ENCODE measurements around the gene ATP5IF1. TPM values are rescaled to one million over a fixed set of nuclear protein-coding genes. Genes with fewer than 3 reads are reported as not detected.
A peak's percentile ranks its signal among the peaks of the same experiment; 100 is the strongest.

The ATP5IF1 gene
- total and polyA plus RNA-seq, 2 of the 8 experiments (the other 6 are each of a cell fraction or from before 2014, with no cell fraction given), result 198 to 242 TPM

- POLR2A ChIA-PET (ENCODE audit: partially characterized antibody), result interaction anchor here (0.9 to 12.3 kb wide), 16 partner anchors 12 to 334 kb away, joined by 3 to 296 read pairs (median 8); partner anchors contain the start of genes ATP5IF1, EYA3, MED18 and PHACTR4
- Histone ChIP-seq H3K9me3 (ENCODE audit: insufficient read depth in 2 of 2, low read depth in 1 of 2, low read length in 1 of 2) (no peaks in the 10 kb centered on the region), H3K4ac (replicated peaks; ENCODE audit: insufficient read length, low read depth, low read length) (no peak overlapping the region), H3K4me2 (ENCODE audit: insufficient read depth in 1 of 2, low read depth in 2 of 2, low read length in 2 of 2) (peak overlapping the region; percentile 49 to 54), H4K5ac (ENCODE audit: insufficient read length, low read depth, low read length) (no peak overlapping the region), H4K20me1 (replicated peaks in 1 of 2; ENCODE audit: control insufficient read depth in 1 of 2, insufficient read depth in 2 of 2, low read length in 2 of 2) (no peaks in the 10 kb centered on the region), H3K36me3 (ENCODE audit: control insufficient read depth in 2 of 4, insufficient read depth in 4 of 4, low read length in 3 of 4) (no peaks in the 10 kb centered on the region), H3K23ac (ENCODE audit: insufficient read length) (no peak overlapping the region), H3K18ac (ENCODE audit: extremely low read depth, low read length) (peak overlapping the region; percentile 24; the same call in 1 of the 2 replicates), H2BK120ac (replicated peaks; ENCODE audit: low read depth, low read length) (peak overlapping the region; percentile 34), H3K14ac (ENCODE audit: insufficient read length) (no peak overlapping the region), H3K4me1 (replicated peaks in 1 of 4; ENCODE audit: control insufficient read depth in 3 of 4, insufficient read depth in 4 of 4, low read length in 3 of 4) (peaks cover 6 to 19% (median 10%) of the 10 kb centered on the region in 4 experiments; a peak in 6 of 7 replicates), H3K23me2 (ENCODE audit: low read depth, low read length) (no peaks in the 10 kb centered on the region), H3K56ac (replicated peaks; ENCODE audit: insufficient read length, low read depth, low read length) (no peak overlapping the region), H2BK15ac (ENCODE audit: low read length) (no peak overlapping the region), H2BK12ac (ENCODE audit: low read depth, low read length) (peak overlapping the region; percentile 85; the same call in 1 of the 2 replicates), H3K9ac (replicated peaks in 1 of 4; ENCODE audit: extremely low read depth in 1 of 4, low read depth in 3 of 4, low read length in 3 of 4) (no peak overlapping the region), H3K27me3 (replicated peaks in 1 of 4; ENCODE audit: control insufficient read depth in 3 of 4, extremely low read depth in 1 of 4, insufficient read depth in 3 of 4, low read length in 3 of 4) (no peaks in the 10 kb centered on the region), H4K8ac (ENCODE audit: extremely low read depth, insufficient read depth, low read length) (0 out of 2 replicates have a peak overlapping the region, but pooled peaks have one; percentile 31), H3K27ac (ENCODE audit: low read depth, low read length) (peak overlapping the region; percentile 18; the same call in 1 of the 2 replicates), H2BK20ac (ENCODE audit: low read length) (peak overlapping the region; percentile 64; the same call in 1 of the 2 replicates), H2AK5ac (ENCODE audit: low read depth, low read length) (no peak overlapping the region), H3K4me3 (ENCODE audit: extremely low read depth in 1 of 4, insufficient read depth in 2 of 4, low read depth in 3 of 4, low read length in 4 of 4) (peak overlapping the region in 3 of 4 experiments; percentile 17 to 47 (median 32); a peak in 4 of 8 replicates), H4K91ac (replicated peaks; ENCODE audit: insufficient read length, low read length) (no peak overlapping the region), H3K79me1 (ENCODE audit: low read depth, low read length) (no peaks in the 10 kb centered on the region), H2AFZ (ENCODE audit: low read length) (peak overlapping the region; percentile 93), H2BK5ac (ENCODE audit: low read depth, low read length) (0 out of 2 replicates have a peak overlapping the region, but pooled peaks have one; percentile 57), H3K79me2 (ENCODE audit: control insufficient read depth in 1 of 2, insufficient read depth in 2 of 2, low read length in 2 of 2) (no peaks in the 10 kb centered on the region)
- no peak for DNase-seq (ENCODE audit: low read depth in 1 of 2, low spot score in 2 of 2)
- 82% methylated on average over 11 of the region's 11 CpGs; no CpG with 5 or more reads in 1 of the 2 experiments for WGBS, 2 experiments (ENCODE audit: extremely low coverage in 1 of 2, insufficient coverage in 1 of 2, insufficient read length in 1 of 2, insufficient replicate concordance in 2 of 2, low coverage in 1 of 2, low lambda C conversion rate in 2 of 2, missing lambda C conversion rate in 1 of 2)
- TF ChIP-seq KDM5A (IDR thresholded peaks at IDR 0.05; ENCODE audit: low read length) (no peak), CBX8 (IDR thresholded peaks at IDR 0.05; ENCODE audit: borderline replicate concordance, low read depth, low read length) (no peak), SP2 (IDR thresholded peaks at IDR 0.05; ENCODE audit: low read length) (no peak), SP4 (IDR thresholded peaks at IDR 0.05; ENCODE audit: low read length) (no peak), RNF2 (IDR thresholded peaks at IDR 0.05; ENCODE audit: borderline replicate concordance, low read depth, low read length, missing control alignments, poor library complexity, severe bottlenecking) (no peak), TCF12 (IDR thresholded peaks at IDR 0.05; ENCODE audit: low read depth, low read length) (no peak), ZNF274 (IDR thresholded peaks at IDR 0.05; ENCODE audit: borderline replicate concordance, extremely low read depth, low read length) (no peak), CEBPB (IDR thresholded peaks at IDR 0.05; ENCODE audit: low read depth, low read length) (no peak)
- no peak for FAIRE-seq
- CTCF ChIA-PET (ENCODE audit: partially characterized antibody), result interaction anchor here (0.7 to 5.0 kb wide), 27 partner anchors 11 to 1133 kb away, joined by 3 to 61 read pairs (median 6); partner anchors contain the start of genes ATP5IF1, MED18 and SESN2
These were observed 11.8 kb downstream of the ATP5IF1 start for GRCh38 chr1:28247612-28248272.

Measured in H1 (cell line).